Fibroblast of skin of left biceps (primary cell): ENCODE measurements around the gene MED9.
A peak's percentile ranks its signal among the peaks of the same experiment; 100 is the strongest.
"Not testable (repeated sequence)": the region's sequence is repeated elsewhere in the genome, so short reads cannot be mapped to it uniquely, and the experiment has no call there.

Experiments used
- DNase-seq, 2 experiments: peaks; one replicate each; pipeline ENCODE4 v3.0.0-alpha.2; 2013; ENCODE audit warnings: low read depth in 2 of 2

Gene MED9

GRCh38 chr17:17476865-17477467 lies at the start of gene MED9:
Gene MED9 (plus strand): TSS chr17:17477000. CDS start chr17:17477042, 42 bp downstream.
- peak; percentile 72 to 76 for DNase-seq

- no peak for DNase-seq
Measured at GRCh38 chr17:17429222-17429621, 47.6 kb upstream of the MED9 start.

- DNase-seq, result not testable (repeated sequence)
Measured at GRCh38 chr17:17430924-17431323, 45.9 kb upstream of the MED9 start.

GRCh38 chr17:17431605-17432004 lies 45.2 kb upstream of the MED9 start:
- no peak for DNase-seq

GRCh38 chr17:17433000-17433703 lies 43.6 kb upstream of the MED9 start:
- DNase-seq, result no peak

- DNase-seq, result no peak
Measured at GRCh38 chr17:17434477-17434876, 42.3 kb upstream of the MED9 start.

GRCh38 chr17:17435323-17435722 lies 41.5 kb upstream of the MED9 start:
- peak; percentile 56 to 57 for DNase-seq

- no peak for DNase-seq
Measured at GRCh38 chr17:17437461-17437860, 39.3 kb upstream of the MED9 start.

- DNase-seq, result no peak
Measured at GRCh38 chr17:17437893-17438292, 38.9 kb upstream of the MED9 start.

GRCh38 chr17:17440010-17440843 lies 36.6 kb upstream of the MED9 start:
- no peak for DNase-seq

GRCh38 chr17:17440938-17441675 lies 35.7 kb upstream of the MED9 start:
- no peak for DNase-seq

- DNase-seq, result no peak
Measured at GRCh38 chr17:17443173-17443572, 33.6 kb upstream of the MED9 start.

- no peak for DNase-seq
Measured at GRCh38 chr17:17445296-17445924, 31.4 kb upstream of the MED9 start.

GRCh38 chr17:17445925-17446665 lies 30.7 kb upstream of the MED9 start:
- DNase-seq, result peak; percentile 43 to 50

- DNase-seq, result no peak
Measured at GRCh38 chr17:17446666-17447155, 30.1 kb upstream of the MED9 start.

GRCh38 chr17:17447264-17447663 lies 29.5 kb upstream of the MED9 start:
- no peak for DNase-seq

GRCh38 chr17:17448076-17448475 lies 28.7 kb upstream of the MED9 start:
- no peak for DNase-seq

- no peak for DNase-seq
Measured at GRCh38 chr17:17448723-17449122, 28.1 kb upstream of the MED9 start.

GRCh38 chr17:17453088-17453487 lies 23.7 kb upstream of the MED9 start:
- no peak for DNase-seq

GRCh38 chr17:17454276-17454675 lies 22.5 kb upstream of the MED9 start:
- DNase-seq, result no peak

GRCh38 chr17:17454700-17455099 lies 22.1 kb upstream of the MED9 start:
- not testable (repeated sequence) for DNase-seq
